A204.1 (cell line): ENCODE data around the gene HEXD.
"Not testable (repeated sequence)": the region's sequence is repeated elsewhere in the genome, so short reads cannot be mapped to it uniquely, and the experiment has no call there.

Source experiments
- FAIRE-seq: peaks from 2 replicates; lab custom pipeline; 2012; peaks lifted over from hg19 to GRCh38; lab: Jason Lieb, UNC

Gene HEXD

GRCh38 chr17:82397449-82398335, 20.5 kb upstream of the HEXD start:
- FAIRE-seq = no peak

- FAIRE-seq = no peak
Measured at GRCh38 chr17:82399041-82399441, 19.1 kb upstream of the HEXD start.

GRCh38 chr17:82399601-82400101, 18.5 kb upstream of the HEXD start:
- no peak for FAIRE-seq

GRCh38 chr17:82400206-82400605, 17.9 kb upstream of the HEXD start:
- no peak for FAIRE-seq

- FAIRE-seq = no peak
Measured at GRCh38 chr17:82400830-82401229, 17.3 kb upstream of the HEXD start.

- no peak for FAIRE-seq
Measured at GRCh38 chr17:82402865-82403264, 15.3 kb upstream of the HEXD start.

GRCh38 chr17:82403662-82404660, 14.2 kb upstream of the HEXD start:
- FAIRE-seq = no peak

- FAIRE-seq = no peak
Measured at GRCh38 chr17:82405051-82405450, 13.1 kb upstream of the HEXD start.

GRCh38 chr17:82406131-82406671, 11.9 kb upstream of the HEXD start:
- no peak for FAIRE-seq

- FAIRE-seq = no peak
Measured at GRCh38 chr17:82407255-82407654, 10.9 kb upstream of the HEXD start.

GRCh38 chr17:82408288-82408937, 9.7 kb upstream of the HEXD start:
- FAIRE-seq = no peak

GRCh38 chr17:82408938-82409318, 9.2 kb upstream of the HEXD start:
- FAIRE-seq = no peak

- FAIRE-seq = no peak
Measured at GRCh38 chr17:82410014-82410716, 8.0 kb upstream of the HEXD start.

GRCh38 chr17:82411396-82412053, 6.6 kb upstream of the HEXD start:
- FAIRE-seq = no peak

GRCh38 chr17:82412081-82412480, 6.1 kb upstream of the HEXD start:
- FAIRE-seq = not testable (repeated sequence)

- no peak for FAIRE-seq
Measured at GRCh38 chr17:82412535-82413520, 5.3 kb upstream of the HEXD start.

- no peak for FAIRE-seq
Measured at GRCh38 chr17:82414548-82415281, 3.4 kb upstream of the HEXD start.

- FAIRE-seq = no peak
Measured at GRCh38 chr17:82415336-82415735, 2.8 kb upstream of the HEXD start.

GRCh38 chr17:82415786-82416185, 2.4 kb upstream of the HEXD start:
- FAIRE-seq = no peak
